GM21529 (cell line): ENCODE results near the gene MTFMT.
"Not testable (repeated sequence)": the region's sequence is repeated elsewhere in the genome, so short reads cannot be mapped to it uniquely, and the experiment has no call there.

Experiments
- ATAC-seq: cut with Tn5 transposase; IDR thresholded peaks from one replicate; pipeline ENCODE4 v1.9.1; 2021; ENCODE audit not compliant: unreplicated experiment

The MTFMT gene

DNA sequence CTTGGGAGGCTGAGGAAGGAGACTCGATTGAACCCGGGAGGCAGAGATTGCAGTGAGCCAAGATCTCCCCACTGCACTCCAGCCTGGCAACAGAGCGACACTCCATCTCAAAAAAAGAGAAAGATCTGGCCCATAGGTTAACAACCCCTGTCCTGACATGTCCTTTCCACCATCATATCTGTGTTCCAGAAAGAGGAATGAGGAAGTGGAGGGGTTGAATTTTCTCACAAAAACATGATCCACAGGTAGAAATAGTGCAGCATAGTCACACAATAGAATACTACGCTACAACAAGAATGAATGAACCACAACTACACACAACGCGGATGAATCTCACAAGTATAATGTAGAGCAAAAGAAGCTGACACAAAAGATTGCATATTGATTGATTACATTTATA lies 11.0 kb upstream of the MTFMT start:
- ATAC-seq: no peak

DNA sequence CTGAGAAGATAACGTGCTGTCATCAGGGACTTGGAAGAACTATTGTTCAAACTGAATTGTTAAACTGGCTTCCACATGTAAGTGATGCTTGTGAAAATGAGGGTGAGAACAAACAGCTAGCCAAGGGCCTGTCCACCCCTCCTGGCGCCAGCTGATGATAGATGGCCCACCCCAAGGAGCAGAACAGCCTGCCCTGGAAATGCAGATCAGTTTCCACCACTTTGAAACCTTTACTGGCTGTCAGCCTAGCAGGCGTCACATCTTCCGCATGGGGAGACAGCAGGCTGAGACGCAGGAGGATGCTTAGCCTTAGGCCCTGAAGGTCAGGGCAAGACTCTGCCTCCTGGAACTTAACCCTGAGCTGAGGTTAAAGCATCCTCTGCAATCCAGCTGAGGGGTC lies 9.4 kb upstream of the MTFMT start:
- ATAC-seq: no peak

DNA sequence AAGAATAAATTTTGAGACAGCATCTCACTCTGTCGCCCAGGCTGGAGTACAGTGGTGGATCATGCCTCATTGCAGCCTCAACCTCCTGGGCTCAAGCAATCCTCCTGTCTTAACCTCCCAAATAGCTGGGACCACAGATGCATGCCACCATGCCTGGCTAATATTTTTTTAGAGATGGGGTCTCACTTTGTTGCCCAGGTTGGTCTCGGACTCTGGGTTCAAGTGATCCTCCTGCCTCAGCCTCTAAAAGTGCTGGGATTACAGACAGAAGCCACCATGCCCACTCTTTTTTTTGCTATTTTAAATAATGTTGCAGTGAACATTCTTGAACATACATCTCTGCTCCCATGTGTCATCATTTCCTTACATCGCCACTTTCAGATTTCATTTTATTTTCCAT lies 9.0 kb upstream of the MTFMT start:
- no peak for ATAC-seq

DNA sequence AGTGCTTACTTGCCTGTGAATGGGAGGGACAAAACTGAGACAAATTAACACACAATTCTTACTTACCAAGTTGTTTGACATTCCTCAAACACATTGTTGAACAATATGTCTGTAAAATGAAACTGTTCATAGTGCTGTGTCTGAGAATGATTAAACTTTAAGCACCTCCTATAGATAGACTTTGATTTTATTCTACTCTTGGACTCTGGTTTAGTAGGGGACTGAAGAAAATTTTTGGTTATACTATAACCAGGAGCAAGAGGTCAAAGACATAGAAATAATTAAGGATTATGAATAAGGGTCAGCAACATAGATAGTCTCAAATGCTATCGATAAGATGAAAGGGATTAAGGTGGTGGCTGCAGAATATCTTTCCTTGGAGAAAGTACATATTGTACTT lies 7.9 kb upstream of the MTFMT start:
- no peak for ATAC-seq

DNA sequence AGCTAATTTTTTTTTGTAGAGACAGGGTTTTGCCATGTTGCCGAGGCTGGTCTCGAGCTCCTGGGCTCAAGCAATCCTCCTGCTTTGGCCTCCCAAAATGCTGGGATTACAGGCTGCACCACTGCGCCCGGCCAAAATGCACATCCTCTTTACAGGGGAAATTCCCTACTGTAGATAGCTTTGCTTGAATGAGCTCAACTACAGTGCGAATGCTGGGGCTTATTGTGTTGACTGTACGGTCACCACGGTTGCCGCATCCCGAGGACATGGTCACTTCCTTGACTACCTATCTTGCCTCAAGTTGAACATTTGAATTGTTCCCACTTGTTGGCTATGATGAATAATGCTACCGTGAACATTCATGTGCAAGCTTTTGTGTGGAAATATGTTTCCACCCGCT lies 5.3 kb upstream of the MTFMT start:
- no peak for ATAC-seq

DNA sequence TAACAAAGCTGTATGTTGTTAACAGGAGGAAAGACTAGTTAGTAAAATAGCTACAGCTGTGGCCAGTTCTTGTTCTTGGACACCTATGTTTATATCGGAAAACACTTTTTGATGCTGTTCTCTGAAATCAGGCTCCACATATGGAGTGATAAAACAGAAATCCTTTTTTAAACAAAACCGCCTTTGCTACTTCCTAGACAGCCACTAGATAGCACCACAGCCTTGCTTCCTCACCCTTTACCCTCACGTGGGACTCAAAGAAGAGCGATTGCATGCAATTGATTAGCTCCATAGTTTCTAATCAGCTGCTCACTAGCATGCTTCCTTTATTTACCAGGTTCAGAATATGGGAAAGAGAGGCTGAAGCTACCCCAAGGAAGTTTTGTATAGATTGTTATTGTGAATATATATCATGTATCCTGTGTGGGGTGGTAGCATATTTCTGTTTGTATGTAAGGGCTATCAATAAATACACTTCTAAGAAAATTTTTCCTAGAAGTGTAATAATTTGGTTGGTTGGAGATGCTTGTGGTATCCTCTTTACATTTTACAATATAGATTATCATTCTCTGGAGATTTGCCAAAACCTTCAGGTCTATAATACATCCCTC lies 4.3 kb upstream of the MTFMT start:
- no peak for ATAC-seq

DNA sequence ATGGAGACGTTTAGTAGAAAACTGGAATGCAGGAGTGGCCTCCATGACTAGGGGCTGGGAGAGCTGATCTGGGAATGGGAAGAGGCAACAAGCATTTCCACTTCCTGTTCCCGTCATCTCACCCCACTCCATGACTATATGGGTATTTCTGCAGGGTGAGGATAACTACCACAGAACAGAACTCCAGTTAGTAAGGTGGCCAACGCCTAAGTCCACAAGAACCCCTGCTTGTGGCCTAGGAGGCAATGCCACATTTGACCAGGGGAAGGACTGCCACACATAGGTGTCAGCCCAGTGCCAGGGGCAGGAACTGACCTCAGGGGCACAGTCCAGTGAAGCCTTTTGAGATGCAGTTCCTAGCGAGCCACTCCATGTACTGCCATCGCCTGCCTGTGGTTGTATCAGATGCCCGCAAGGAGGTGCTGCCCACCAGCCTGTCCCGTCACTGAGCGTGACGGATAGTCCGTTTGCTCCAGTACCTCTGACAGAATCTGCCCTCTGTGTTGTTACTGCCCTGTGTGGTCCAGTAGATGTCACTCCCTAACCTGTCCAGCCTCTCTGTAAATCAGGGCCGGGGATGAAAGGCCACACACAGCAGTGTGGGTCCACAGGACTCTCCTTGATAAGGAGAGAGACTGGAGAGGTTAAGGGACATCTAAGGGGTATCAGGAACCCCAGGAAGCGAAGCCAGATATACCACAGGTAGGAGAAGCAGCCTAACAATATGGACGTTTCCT lies 3.5 kb upstream of the MTFMT start:
- ATAC-seq: no peak

DNA sequence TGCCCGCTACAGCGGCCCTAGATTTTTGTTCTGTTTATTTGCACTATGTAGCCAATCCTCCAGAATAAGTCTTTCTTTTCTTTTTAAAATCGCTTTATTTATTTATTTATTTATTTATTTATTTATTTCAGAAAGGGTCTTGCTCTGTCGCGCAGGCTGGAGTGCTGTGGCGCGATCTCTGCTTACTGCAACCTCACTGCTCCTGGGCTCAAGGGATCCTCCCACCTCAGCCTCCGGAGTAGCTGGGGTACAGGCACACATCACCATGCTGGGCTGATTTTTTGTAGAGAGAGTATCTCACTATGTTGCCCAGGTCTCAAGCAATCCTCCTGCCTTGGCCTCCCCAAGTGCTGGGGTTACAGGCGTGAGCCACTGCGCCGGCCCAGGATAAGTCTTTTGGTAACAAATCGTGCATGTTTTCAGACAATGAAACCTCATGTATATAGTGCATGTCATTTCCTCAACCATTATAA lies 333 bp upstream of the MTFMT start:
- no peak for ATAC-seq

DNA sequence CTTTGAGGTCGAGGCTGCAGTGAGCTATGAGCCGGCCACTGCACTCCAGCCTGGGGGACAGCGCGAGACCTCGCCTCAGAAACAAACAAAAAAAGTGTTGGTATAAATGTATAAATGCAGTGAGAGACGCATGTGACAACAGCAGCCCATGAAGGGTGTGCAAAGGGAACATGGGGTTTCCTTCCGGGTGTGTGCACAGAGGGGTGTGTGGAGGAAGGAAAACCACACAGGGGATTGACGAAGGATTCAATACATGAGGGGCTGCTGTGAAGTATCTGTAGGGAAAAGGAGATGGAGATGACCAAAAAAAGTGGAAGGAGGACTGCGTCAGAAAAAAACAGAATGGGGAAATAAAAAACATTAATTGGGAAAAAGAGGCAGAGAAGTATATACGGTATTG lies 1.1 kb downstream of the MTFMT start:
- no peak for ATAC-seq

DNA sequence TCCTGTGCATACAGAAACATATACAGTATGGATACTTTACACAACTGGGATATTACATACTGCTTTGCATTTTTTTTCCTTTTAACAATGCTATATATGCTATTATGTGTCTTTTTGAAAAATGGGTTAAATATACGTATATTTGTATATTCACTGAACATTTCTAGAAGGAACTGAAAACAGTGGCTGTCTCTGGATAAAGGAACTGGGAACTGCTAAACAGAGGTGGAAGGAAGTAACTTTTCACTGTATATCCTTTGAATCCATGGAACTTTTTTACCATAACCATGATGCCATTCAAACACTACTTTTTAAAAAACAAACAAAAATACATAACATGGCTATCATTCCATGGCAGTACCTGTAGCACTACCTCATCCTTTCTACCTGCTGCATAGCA lies 1.8 kb downstream of the MTFMT start:
- ATAC-seq: no peak

DNA sequence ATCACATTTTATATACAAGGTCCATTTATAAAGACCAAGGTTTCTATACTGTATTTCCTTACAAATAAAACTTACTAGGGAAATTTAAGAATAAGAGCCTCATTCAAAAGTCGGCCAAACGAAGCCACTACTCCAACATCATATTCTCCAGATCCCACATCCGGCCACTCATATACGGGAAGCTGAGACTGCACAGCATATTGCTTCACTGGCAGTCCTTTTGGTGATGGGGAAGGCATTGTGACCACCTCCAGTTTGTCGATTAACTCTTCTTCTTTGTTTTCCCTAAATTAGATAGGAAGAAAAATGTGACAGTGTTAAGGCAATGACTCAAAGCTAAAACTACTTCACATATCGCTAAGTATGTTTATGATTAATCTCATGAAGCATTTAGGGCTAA lies 2.7 kb downstream of the MTFMT start:
- ATAC-seq: no peak

DNA sequence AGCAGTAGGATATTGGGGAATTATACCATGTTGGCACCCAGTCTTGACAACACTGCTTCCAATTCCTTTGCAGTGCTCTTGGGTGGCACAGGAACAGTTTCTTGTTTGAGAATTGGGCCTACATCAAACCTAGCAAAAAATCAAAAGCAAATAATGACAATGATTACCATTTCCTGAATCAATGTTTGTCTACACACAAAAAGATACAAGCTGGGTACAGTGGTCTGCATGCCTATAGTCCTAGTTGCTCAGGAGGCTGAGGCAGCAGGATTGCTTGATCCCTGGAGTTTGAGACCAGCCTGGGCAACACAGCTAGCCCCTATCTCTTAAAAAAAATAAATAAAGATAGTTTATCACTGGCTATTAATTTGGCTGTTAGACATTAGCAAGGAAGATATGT lies 8.0 kb downstream of the MTFMT start:
- ATAC-seq: no peak

DNA sequence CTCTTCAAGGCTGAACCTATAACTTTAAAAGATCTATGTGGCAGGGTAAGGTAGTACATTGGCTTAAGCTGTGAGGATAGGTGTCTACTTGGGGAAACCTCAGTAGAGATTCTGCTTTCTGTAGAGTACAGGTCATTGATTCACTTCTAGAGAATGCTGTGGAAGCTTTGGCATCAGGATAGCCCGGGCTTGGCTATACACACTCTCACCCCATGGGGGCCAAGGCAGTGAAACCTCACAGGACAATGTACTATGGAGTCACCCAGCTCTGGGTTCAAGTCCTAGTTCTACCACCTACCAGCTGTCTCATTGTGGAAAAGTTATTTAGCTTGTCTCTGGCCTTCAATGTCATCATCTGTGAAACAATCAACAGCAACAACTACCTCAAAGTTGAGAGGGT lies 9.0 kb downstream of the MTFMT start:
- no peak for ATAC-seq

DNA sequence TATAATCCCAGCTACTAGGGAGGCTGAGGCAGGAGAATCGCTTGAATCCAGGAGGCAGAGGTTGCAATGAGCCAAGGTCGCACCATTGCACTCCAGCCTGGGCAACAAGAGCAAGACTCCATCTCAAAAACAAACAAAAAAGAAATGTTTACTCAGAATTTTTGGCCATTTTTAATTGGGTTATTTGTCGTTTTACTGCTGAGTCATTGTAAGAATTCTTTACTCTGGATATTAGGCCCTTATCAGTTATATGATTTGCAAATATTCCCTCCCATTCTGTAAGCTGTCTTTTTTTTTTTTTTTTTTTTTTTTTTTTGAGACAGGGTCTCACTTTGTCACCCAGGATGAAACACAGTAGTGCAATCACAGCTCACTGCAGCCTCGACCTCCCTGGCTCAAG lies 18.2 kb downstream of the MTFMT start:
- not testable (repeated sequence) for ATAC-seq

DNA sequence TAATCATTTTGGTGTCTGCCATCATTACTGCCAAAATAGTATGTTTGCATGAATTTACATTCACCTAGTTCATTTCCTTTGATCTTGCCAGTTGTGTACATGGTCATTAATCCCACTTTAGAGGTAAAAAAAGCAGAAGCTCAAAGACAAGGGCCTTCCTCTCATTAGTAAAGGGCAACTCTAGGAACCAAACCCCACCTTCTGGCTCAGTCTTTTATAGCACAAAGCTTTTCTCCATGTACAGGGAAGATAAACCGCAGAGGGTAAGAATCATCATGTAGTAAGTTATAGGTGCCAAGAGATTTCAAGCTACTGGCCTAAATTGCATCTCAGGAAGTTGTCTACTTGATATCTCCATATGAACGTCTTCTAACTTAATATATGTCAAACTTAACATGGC lies 20.5 kb downstream of the MTFMT start:
- ATAC-seq: no peak

DNA sequence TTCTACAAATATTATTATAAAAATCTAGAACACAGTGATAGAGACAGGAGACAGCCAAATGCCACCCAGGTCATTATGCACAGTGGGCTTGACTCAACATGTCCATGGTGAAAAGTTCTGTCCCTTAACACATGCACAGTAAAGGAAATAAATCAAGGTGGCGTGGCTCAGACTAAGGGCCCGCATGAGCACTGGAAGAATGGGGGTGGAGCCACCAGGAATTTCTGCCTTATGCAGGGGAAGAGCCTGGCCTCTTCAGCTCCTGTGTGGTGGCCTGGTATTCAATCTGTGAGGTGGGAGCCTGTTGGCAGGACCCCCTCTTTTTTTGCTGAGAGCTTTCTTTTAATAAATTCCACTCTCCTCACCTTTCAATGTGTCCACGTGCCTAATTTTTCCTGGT lies 22.6 kb downstream of the MTFMT start:
- no peak for ATAC-seq

DNA sequence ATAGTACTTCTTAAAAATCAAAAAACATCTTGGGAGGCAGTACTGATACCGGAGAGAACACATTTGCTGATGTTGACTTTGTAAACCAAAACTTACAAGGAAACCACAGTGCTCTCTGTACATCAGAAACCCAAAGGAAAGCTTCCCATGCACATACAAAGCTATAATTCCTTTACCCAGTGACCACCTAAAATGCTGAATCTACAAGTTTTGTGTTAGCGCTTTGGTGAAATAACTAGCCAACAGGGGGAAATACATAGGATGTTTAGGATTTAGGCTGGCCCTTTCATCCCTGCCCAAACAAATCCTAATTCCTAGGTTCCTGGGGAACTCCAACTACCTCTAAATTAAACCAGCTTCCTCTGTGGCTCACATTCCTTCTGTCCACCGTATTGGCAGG lies 24.4 kb downstream of the MTFMT start:
- no peak for ATAC-seq

DNA sequence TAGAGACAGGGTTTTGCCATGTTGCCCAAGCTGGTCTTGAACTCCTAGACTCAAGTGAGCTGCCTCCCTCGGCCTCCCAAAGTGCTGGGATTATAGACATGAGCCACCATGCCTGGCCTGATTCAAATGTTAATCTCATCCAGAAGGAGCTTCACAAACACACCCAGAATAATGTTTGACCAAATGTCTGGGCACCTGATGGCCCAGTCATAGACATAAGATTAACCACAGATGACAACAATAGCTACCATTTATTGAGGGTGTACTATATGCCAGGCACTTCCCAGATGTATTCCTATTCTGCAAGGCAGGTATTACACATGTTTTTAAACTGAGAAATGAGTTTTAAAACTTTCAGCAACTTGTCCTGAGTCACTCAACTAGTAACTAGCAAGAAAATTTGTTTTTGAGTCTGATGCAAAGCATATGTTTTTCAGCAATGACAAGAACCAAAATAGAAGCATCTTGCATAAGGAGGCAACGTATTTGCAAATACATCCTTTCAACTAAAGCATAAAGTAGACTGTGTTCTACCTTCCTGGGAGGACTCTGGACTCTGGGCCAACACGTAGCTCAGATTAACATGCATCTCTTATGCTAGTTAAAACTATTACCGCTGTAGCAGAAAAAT lies 31.6 kb downstream of the MTFMT start:
- no peak for ATAC-seq

DNA sequence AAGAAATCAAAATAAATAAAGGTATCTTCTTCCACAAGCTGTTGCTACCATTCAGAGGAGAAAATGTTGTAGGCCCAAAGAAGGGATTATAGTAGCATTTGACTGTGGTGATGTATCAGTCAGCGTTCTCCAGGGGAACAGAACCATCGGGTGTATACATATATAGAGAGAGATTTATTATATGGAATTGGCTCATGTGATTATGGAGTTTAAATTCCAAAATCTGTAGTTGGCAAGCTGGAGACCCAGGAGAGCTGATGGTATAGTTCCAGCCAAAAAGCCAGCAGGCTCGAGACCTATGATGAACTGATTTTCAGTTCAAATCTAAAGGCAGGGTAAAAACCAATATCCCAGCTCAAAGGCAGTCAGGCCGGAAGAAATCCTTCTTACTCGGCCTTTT lies 32.4 kb downstream of the MTFMT start:
- ATAC-seq: no peak

DNA sequence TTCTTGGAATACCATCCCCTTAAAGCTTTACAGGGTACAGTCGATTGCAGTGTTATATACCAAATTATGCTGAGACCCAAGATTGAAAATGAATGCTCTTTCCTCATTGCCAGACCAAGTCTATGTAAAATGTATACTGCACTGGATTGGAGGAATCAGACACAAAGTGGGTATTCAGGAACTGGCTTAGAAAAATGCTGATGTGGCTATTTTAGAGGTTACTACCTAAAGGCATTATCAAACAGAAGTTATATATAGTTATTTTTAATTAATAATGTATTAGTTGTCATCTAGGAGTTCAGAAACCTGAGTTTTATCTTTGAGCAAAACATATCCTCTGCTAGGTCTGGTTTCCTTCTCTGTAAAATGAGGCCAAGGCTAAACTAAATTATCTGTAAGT lies 36.1 kb downstream of the MTFMT start:
- no peak for ATAC-seq

DNA sequence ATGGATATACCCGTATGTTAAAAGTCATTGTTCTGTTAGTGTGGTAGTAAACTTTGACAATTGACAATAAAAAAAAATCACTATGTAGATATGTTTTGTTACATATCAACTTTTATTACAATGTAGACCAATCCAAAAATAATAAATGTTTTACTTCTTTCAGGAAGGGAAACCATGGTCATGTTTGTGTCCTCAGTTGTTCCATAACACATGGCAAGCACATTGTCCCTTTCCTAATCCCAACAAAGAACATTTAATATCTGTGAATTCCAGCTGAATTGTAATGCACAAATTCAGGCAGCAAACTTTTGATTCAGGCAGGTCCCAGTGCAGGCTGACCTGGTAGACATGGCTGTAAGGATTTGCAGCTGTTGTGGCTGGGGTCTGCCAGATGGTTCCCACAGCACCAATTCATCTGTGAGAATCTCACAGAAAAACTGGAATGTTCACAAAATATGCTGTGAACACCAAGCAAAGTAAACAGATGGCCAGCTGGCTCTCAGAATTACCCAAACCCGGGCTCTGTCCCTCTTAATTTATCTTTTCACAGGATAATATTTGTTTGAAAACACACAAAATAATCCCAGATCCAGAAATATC lies 37.8 kb downstream of the MTFMT start:
- ATAC-seq: no peak

DNA sequence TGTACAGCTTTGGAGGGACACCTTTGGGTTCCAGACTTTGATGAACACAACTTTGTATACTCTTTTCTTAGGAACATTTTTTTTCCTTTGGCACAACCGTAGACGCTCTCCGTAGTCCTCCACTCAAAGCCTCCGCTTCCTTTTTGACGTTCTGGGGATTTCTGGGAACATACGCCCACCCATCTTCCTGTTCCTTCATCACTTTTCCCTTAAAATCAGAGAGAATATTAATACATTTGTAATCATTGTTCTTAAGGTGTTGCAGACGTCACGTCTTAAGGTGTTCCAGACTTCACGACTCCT lies 39.3 kb downstream of the MTFMT start:
- no peak for ATAC-seq
